HEK293 (cell line): ENCODE measurements around the gene MAP3K5.

Source experiments
- CTCF ChIA-PET: fragments of 350-600 bp; formaldehyde crosslinking; extraction: SDS; loops from one replicate; lab custom pipeline; 2021; ENCODE audit warnings: antibody characterized with exemption; lab: Yijun Ruan, JAX
- POLR2A ChIA-PET: fragments of 300-600 bp; formaldehyde crosslinking; extraction: SDS; loops from one replicate; lab custom pipeline; 2020; ENCODE audit warnings: antibody characterized with exemption, inconsistent platforms; lab: Yijun Ruan, JAX
- H3K27ac ChIP-seq: fragments of 200-500 bp; sonication (Bioruptor generic); 2 replicates; pipeline ENCODE4 v1.5.1; 2014; ENCODE audit warnings: low read depth, low read length, control low read depth, inconsistent platforms; ENCODE audit errors: extremely low read depth
- H3K36me3 ChIP-seq, 2 experiments: fragments of 200-500 bp in 1 of 2; sonication (Bioruptor generic) in 1 of 2; 1 replicate in 1 of 2; 2 replicates in 1 of 2; pipeline ENCODE4 v1.5.1; 2014 to 2017; ENCODE audit warnings: inconsistent platforms in 2 of 2, low read length in 2 of 2; ENCODE audit not compliant: control insufficient read depth in 2 of 2, insufficient read depth in 1 of 2
- H3K4me1 ChIP-seq: fragments of 200-500 bp; sonication (Bioruptor generic); 2 replicates; pipeline ENCODE4 v1.5.1; 2014; ENCODE audit warnings: mild to moderate bottlenecking, low read length, inconsistent platforms; ENCODE audit not compliant: control insufficient read depth, insufficient read depth
- H3K4me3 ChIP-seq: 2 replicates; pipeline ENCODE4 v1.5.1; 2011; ENCODE audit warnings: low read depth, mild to moderate bottlenecking, control low read depth, low read length, moderate library complexity
- H3K9me3 ChIP-seq: fragments of 200-500 bp; sonication (Bioruptor generic); 2 replicates; pipeline ENCODE4 v1.5.1; 2014; ENCODE audit warnings: low read depth, low read length, inconsistent platforms; ENCODE audit not compliant: control insufficient read depth, insufficient read depth
- GLI4 ChIP-seq: fragments of 450-650 bp; formaldehyde crosslinking; IDR thresholded peaks from 2 replicates; pipeline ENCODE4 v1.5.1; 2016; ENCODE audit warnings: missing biosample characterization, missing genetic modification characterization
- GLIS2 ChIP-seq: fragments of 450-650 bp; formaldehyde crosslinking; IDR thresholded peaks from 2 replicates; pipeline ENCODE4 v1.5.1; 2016; ENCODE audit warnings: missing biosample characterization, missing genetic modification characterization
- HIC1 ChIP-seq: fragments of 450-650 bp; formaldehyde crosslinking; IDR thresholded peaks from 2 replicates; pipeline ENCODE4 v1.5.1; 2016; ENCODE audit warnings: missing biosample characterization, missing genetic modification characterization
- HOXA7 ChIP-seq: sonication (generic); formaldehyde crosslinking; IDR thresholded peaks from 2 replicates; pipeline ENCODE4 v1.8.1; 2022; ENCODE audit warnings: missing genetic modification reagents, borderline replicate concordance
- KLF9 ChIP-seq: fragments of 450-650 bp; formaldehyde crosslinking; IDR thresholded peaks from 2 replicates; pipeline ENCODE4 v1.5.1; 2016; ENCODE audit warnings: missing biosample characterization, missing genetic modification characterization, low read depth
- MYNN ChIP-seq: fragments of 450-650 bp; formaldehyde crosslinking; IDR thresholded peaks from 2 replicates; pipeline ENCODE4 v1.5.1; 2016; ENCODE audit warnings: missing biosample characterization, missing genetic modification characterization, borderline replicate concordance
- SETDB1 ChIP-seq: IDR thresholded peaks from one replicate; pipeline ENCODE4 v1.6.1; 2017; ENCODE audit warnings: mild to moderate bottlenecking, low read length, moderate library complexity, mixed read lengths; ENCODE audit not compliant: insufficient read length
- SP3 ChIP-seq: fragments of 450-650 bp; formaldehyde crosslinking; IDR thresholded peaks from 2 replicates; pipeline ENCODE4 v1.5.1; 2016; ENCODE audit warnings: missing biosample characterization, missing genetic modification characterization
- ZBTB17 ChIP-seq: fragments of 450-650 bp; formaldehyde crosslinking; IDR thresholded peaks from 2 replicates; pipeline ENCODE4 v1.5.1; 2016; ENCODE audit warnings: missing biosample characterization, missing genetic modification characterization
- ZBTB44 ChIP-seq: fragments of 450-650 bp; IDR thresholded peaks from 2 replicates; pipeline ENCODE4 v1.5.1; 2018; ENCODE audit warnings: missing biosample characterization, mild to moderate bottlenecking, missing genetic modification characterization
- ZNF221 ChIP-seq: fragments of 450-650 bp; formaldehyde crosslinking; IDR thresholded peaks from 2 replicates; pipeline ENCODE4 v1.5.1; 2017; ENCODE audit warnings: missing biosample characterization, missing genetic modification characterization, borderline replicate concordance
- ZNF24 ChIP-seq: fragments of 450-650 bp; formaldehyde crosslinking; IDR thresholded peaks from 2 replicates; pipeline ENCODE4 v1.5.1; 2016; ENCODE audit warnings: missing biosample characterization, missing genetic modification characterization
- ZNF26 ChIP-seq: fragments of 450-650 bp; formaldehyde crosslinking; IDR thresholded peaks from 2 replicates; pipeline ENCODE4 v1.5.1; 2016; ENCODE audit warnings: missing biosample characterization, missing genetic modification characterization
- ZNF266 ChIP-seq: fragments of 450-650 bp; formaldehyde crosslinking; IDR thresholded peaks from 2 replicates; pipeline ENCODE4 v1.5.1; 2016; ENCODE audit warnings: missing biosample characterization, missing genetic modification characterization, low read depth
- ZNF324 ChIP-seq: fragments of 450-650 bp; formaldehyde crosslinking; IDR thresholded peaks from 2 replicates; pipeline ENCODE4 v1.5.1; 2016; ENCODE audit warnings: missing biosample characterization, missing genetic modification characterization
- ZNF366 ChIP-seq: fragments of 450-650 bp; formaldehyde crosslinking; conservative IDR thresholded peaks from 2 replicates; pipeline ENCODE4 v1.5.1; 2016; ENCODE audit warnings: missing biosample characterization, missing genetic modification characterization
- ZNF530 ChIP-seq: fragments of 450-650 bp; formaldehyde crosslinking; IDR thresholded peaks from 2 replicates; pipeline ENCODE4 v1.5.1; 2016; ENCODE audit warnings: low read depth, missing biosample characterization, missing genetic modification characterization
- ZNF548 ChIP-seq: fragments of 450-650 bp; formaldehyde crosslinking; IDR thresholded peaks from 2 replicates; pipeline ENCODE4 v1.5.1; 2016; ENCODE audit warnings: missing biosample characterization, missing genetic modification characterization
- ZNF560 ChIP-seq: fragments of 450-650 bp; formaldehyde crosslinking; IDR thresholded peaks from 2 replicates; pipeline ENCODE4 v1.5.1; 2017; ENCODE audit warnings: missing biosample characterization, missing genetic modification characterization, borderline replicate concordance
- ZNF596 ChIP-seq: fragments of 450-650 bp; IDR thresholded peaks from 2 replicates; pipeline ENCODE4 v1.5.0; 2018; ENCODE audit warnings: missing biosample characterization, mild to moderate bottlenecking, missing genetic modification characterization, moderate library complexity
- ZNF664 ChIP-seq: fragments of 450-650 bp; formaldehyde crosslinking; IDR thresholded peaks from 2 replicates; pipeline ENCODE4 v1.5.1; 2016; ENCODE audit warnings: missing biosample characterization, missing genetic modification characterization
- ZNF747 ChIP-seq: fragments of 450-650 bp; formaldehyde crosslinking; IDR thresholded peaks from 2 replicates; pipeline ENCODE4 v1.5.1; 2016; ENCODE audit warnings: missing biosample characterization, missing genetic modification characterization
- ZNF777 ChIP-seq: fragments of 450-650 bp; formaldehyde crosslinking; IDR thresholded peaks from 2 replicates; pipeline ENCODE4 v1.5.1; 2017; ENCODE audit warnings: missing biosample characterization, missing genetic modification characterization, borderline replicate concordance
- ZNF837 ChIP-seq: fragments of 450-650 bp; formaldehyde crosslinking; IDR thresholded peaks from 2 replicates; pipeline ENCODE4 v1.5.1; 2016; ENCODE audit warnings: missing biosample characterization, missing genetic modification characterization
- TF ChIP-seq, protein P1 (sequence below): fragments of 450-650 bp; formaldehyde crosslinking; IDR thresholded peaks from 2 replicates; pipeline ENCODE4 v1.5.1; 2017; ENCODE audit warnings: missing biosample characterization, missing genetic modification characterization

Gene MAP3K5

DNA sequence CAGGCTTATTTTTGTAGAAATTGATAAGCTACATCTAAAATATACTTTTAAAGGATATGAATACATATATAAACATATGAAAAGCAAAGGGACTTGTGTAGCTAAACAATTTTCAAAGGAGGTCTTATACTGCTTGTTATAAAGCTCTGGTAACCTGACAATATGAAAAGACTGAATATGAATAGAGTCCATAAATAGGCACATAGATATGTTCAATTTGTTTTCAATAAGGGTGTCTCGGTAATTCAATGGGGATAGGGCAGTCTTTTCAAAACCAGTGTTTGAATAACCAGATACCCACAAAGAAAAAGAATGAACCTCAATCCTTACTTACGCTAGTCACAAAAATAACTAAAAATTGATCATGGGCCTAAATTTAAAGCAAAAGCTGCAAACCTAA lies 9.3 kb upstream of the MAP3K5 start (continued):
- TF ChIP-seq ZNF777 (tag by site-specific recombination) (no peak), SP3 (tag by site-specific recombination) (no peak), GLI4 (tag by site-specific recombination) (no peak), ZNF596 (no peak), ZNF548 (no peak), MYNN (no peak), ZNF530 (no peak), ZNF664 (tag by site-specific recombination) (no peak), KLF9 (tag by site-specific recombination) (no peak), GLIS2 (tag by site-specific recombination) (no peak)

DNA sequence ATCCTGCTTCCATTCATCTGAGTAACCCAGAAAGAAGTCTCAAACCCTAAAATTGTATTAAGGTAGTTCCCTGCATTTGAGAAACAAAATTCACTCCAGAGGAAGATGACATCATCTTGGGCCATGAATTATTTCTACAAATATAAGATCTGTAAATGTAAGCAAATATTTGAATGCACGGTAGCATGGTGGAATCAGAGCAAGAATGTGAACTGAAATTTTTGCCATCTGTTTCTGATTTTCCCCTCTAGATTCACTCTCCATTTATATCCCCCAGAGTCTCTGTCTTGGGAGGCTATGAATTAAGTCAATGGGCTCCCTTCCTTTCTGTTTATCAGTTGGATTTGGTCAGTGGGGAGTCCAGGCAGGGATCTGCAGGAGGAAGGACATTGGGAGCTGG lies 5.8 kb upstream of the MAP3K5 start:
- H3K27ac ChIP-seq: no peak overlapping the region
- no peaks in the 10 kb centered on the region for H3K36me3 ChIP-seq
- H3K9me3 ChIP-seq: no peaks in the 10 kb centered on the region
- no peaks in the 10 kb centered on the region for H3K4me1 ChIP-seq
- H3K4me3 ChIP-seq: no peak overlapping the region
- CTCF ChIA-PET: interaction anchor here (1.7 kb wide), 1 partner anchor 154 kb away, joined by 18 read pairs; no protein-coding TSS in a partner anchor
- POLR2A ChIA-PET: no interaction called here
- TF ChIP-seq GLIS2 (tag by site-specific recombination): no peak
- TF ChIP-seq SETDB1: peak; percentile 51
- TF ChIP-seq ZBTB17: no peak
- TF ChIP-seq ZNF324: no peak
- TF ChIP-seq ZNF266 (tag by site-specific recombination): no peak
- TF ChIP-seq, protein P1, sequence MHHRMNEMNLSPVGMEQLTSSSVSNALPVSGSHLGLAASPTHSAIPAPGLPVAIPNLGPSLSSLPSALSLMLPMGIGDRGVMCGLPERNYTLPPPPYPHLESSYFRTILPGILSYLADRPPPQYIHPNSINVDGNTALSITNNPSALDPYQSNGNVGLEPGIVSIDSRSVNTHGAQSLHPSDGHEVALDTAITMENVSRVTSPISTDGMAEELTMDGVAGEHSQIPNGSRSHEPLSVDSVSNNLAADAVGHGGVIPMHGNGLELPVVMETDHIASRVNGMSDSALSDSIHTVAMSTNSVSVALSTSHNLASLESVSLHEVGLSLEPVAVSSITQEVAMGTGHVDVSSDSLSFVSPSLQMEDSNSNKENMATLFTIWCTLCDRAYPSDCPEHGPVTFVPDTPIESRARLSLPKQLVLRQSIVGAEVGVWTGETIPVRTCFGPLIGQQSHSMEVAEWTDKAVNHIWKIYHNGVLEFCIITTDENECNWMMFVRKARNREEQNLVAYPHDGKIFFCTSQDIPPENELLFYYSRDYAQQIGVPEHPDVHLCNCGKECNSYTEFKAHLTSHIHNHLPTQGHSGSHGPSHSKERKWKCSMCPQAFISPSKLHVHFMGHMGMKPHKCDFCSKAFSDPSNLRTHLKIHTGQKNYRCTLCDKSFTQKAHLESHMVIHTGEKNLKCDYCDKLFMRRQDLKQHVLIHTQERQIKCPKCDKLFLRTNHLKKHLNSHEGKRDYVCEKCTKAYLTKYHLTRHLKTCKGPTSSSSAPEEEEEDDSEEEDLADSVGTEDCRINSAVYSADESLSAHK (tag by site-specific recombination): no peak
- TF ChIP-seq HIC1 (tag by site-specific recombination): no peak
- no peak for TF ChIP-seq ZNF24
- TF ChIP-seq HOXA7 (CRISPR knock-in tag): no peak

DNA sequence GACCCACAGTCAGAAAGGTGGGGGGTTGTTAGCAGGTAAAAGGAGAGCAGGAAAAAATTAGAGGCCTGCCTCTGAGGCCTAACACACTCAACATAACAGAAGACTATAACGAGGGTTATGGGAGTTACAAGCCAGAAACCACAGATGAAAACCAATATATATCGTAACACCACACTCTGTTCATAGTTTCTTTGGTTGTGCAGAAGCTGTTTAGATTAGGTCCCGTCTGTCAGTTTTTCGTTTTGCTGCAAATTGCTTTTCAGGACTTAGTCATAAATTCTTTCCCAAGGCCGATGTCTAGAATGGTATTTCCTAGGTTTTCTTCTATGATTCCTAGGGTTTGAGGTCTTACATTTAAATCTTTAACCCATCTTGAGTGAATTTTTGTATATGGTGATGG lies 3.7 kb upstream of the MAP3K5 start:
- TF ChIP-seq ZNF26 (tag by site-specific recombination) (no peak), ZNF837 (tag by site-specific recombination) (no peak), ZBTB44 (tag by site-specific recombination) (no peak), ZNF366 (no peak), ZNF221 (tag by site-specific recombination) (no peak), ZNF560 (tag by site-specific recombination) (no peak), ZNF747 (tag by site-specific recombination) (no peak)
- H3K4me3 ChIP-seq: no peak overlapping the region
- H3K36me3 ChIP-seq: no peaks in the 10 kb centered on the region
- H3K9me3 ChIP-seq: no peaks in the 10 kb centered on the region
- ChIA-PET POLR2A (no interaction called here), CTCF (interaction anchor here (4.3 kb wide), 1 partner anchor 153 kb away, joined by 41 read pairs; no protein-coding TSS in a partner anchor)
- no peak overlapping the region for H3K27ac ChIP-seq
- no peaks in the 10 kb centered on the region for H3K4me1 ChIP-seq
